H9 (cell line): ENCODE data around the gene TBCEL. TPM values are rescaled to one million over a fixed set of nuclear protein-coding genes. Genes with fewer than 3 reads are reported as not detected.

Experiments
- DNase-seq: peaks from one replicate; pipeline ENCODE4 v3.0.0-alpha.2; 2017
- H2AFZ ChIP-seq: one replicate; pipeline ENCODE4 v1.6.1; 2013; ENCODE audit warnings: mild to moderate bottlenecking, low read length, control low read depth, moderate library complexity
- H2AK5ac ChIP-seq: 2 replicates; pipeline ENCODE4 v1.6.1; 2013; ENCODE audit warnings: low read length, control low read depth, mixed read lengths; ENCODE audit not compliant: insufficient read length
- H2BK120ac ChIP-seq: one replicate; pipeline ENCODE4 v1.6.1; 2013; ENCODE audit warnings: low read depth, mild to moderate bottlenecking, low read length, control low read depth, inconsistent platforms; ENCODE audit not compliant: poor library complexity, severe bottlenecking
- H2BK12ac ChIP-seq: 2 replicates; pipeline ENCODE4 v1.6.1; 2013; ENCODE audit warnings: low read length, control low read depth, mixed read lengths, low read depth; ENCODE audit not compliant: insufficient read length
- H2BK15ac ChIP-seq: 2 replicates; pipeline ENCODE4 v1.6.1; 2013; ENCODE audit warnings: low read depth, low read length, control low read depth
- H2BK20ac ChIP-seq: one replicate; pipeline ENCODE4 v1.6.1; 2013; ENCODE audit warnings: low read depth, mild to moderate bottlenecking, low read length, control low read depth, inconsistent platforms; ENCODE audit not compliant: poor library complexity, severe bottlenecking
- H2BK5ac ChIP-seq: 2 replicates; pipeline ENCODE4 v1.6.1; 2013; ENCODE audit warnings: low read length, control low read depth, mixed read lengths; ENCODE audit not compliant: insufficient read length
- H3K14ac ChIP-seq: 2 replicates; pipeline ENCODE4 v1.6.1; 2013; ENCODE audit warnings: low read length, control low read depth; ENCODE audit not compliant: insufficient read depth
- H3K18ac ChIP-seq: 2 replicates; pipeline ENCODE4 v1.6.1; 2013; ENCODE audit warnings: low read depth, mild to moderate bottlenecking, mixed read lengths, low read length, control low read depth; ENCODE audit not compliant: insufficient read length
- H3K23ac ChIP-seq: 2 replicates; pipeline ENCODE4 v1.6.1; 2013; ENCODE audit warnings: low read length, control low read depth, mixed read lengths, low read depth; ENCODE audit not compliant: insufficient read length
- H3K23me2 ChIP-seq: 2 replicates; pipeline ENCODE4 v1.6.1; 2013; ENCODE audit warnings: low read depth, mild to moderate bottlenecking, mixed read lengths, low read length, control low read depth; ENCODE audit not compliant: insufficient read length, poor library complexity, severe bottlenecking
- H3K27ac ChIP-seq: 2 replicates; pipeline ENCODE4 v1.5.1; 2013; ENCODE audit warnings: low read length, control low read depth, mixed read lengths, low read depth; ENCODE audit not compliant: insufficient read length
- H3K27me3 ChIP-seq: 2 replicates; pipeline ENCODE4 v1.6.1; 2013; ENCODE audit warnings: low read length, control low read depth, inconsistent platforms; ENCODE audit not compliant: insufficient read depth
- H3K4ac ChIP-seq: 2 replicates; pipeline ENCODE4 v1.6.1; 2013; ENCODE audit warnings: low read depth, mild to moderate bottlenecking, control low read depth, inconsistent platforms, low read length, moderate library complexity
- H3K4me1 ChIP-seq: 2 replicates; pipeline ENCODE4 v1.6.1; 2013; ENCODE audit warnings: low read length, control low read depth, inconsistent platforms; ENCODE audit not compliant: insufficient read depth
- H3K4me2 ChIP-seq: 2 replicates; pipeline ENCODE4 v1.6.1; 2013; ENCODE audit warnings: low read length, control low read depth, mixed read lengths; ENCODE audit not compliant: insufficient read length, insufficient read depth
- H3K56ac ChIP-seq: 2 replicates; pipeline ENCODE4 v1.6.1; 2013; ENCODE audit warnings: low read depth, mild to moderate bottlenecking, mixed read lengths, low read length, control low read depth; ENCODE audit not compliant: insufficient read length
- H3K79me1 ChIP-seq: 2 replicates; pipeline ENCODE4 v1.6.1; 2013; ENCODE audit warnings: low read depth, mild to moderate bottlenecking, moderate library complexity, low read length, control low read depth, inconsistent platforms; ENCODE audit not compliant: insufficient read depth, poor library complexity, severe bottlenecking
- H3K79me2 ChIP-seq: 2 replicates; pipeline ENCODE4 v1.6.1; 2013; ENCODE audit warnings: low read length, control low read depth, inconsistent platforms; ENCODE audit not compliant: insufficient read depth
- H3K9ac ChIP-seq: 2 replicates; pipeline ENCODE4 v1.6.1; 2013; ENCODE audit warnings: low read length, control low read depth, mixed read lengths; ENCODE audit not compliant: insufficient read length; ENCODE audit errors: extremely low read depth
- H3K9me3 ChIP-seq: one replicate; pipeline ENCODE4 v1.6.1; 2013; ENCODE audit warnings: low read depth, low read length, inconsistent platforms; ENCODE audit not compliant: control insufficient read depth
- H3T11ph ChIP-seq: one replicate; pipeline ENCODE4 v1.6.1; 2013; ENCODE audit warnings: mild to moderate bottlenecking, low read length, control low read depth, inconsistent platforms
- H4K20me1 ChIP-seq: one replicate; pipeline ENCODE4 v1.6.1; 2013; ENCODE audit not compliant: control insufficient read depth, insufficient read length, insufficient read depth
- H4K5ac ChIP-seq: 2 replicates; pipeline ENCODE4 v1.6.1; 2013; ENCODE audit warnings: low read depth, mild to moderate bottlenecking, mixed read lengths, low read length, control low read depth; ENCODE audit not compliant: insufficient read length
- H4K8ac ChIP-seq: replicated peaks from 2 replicates; pipeline ENCODE4 v1.6.1; 2013; ENCODE audit warnings: low read length, control low read depth, mixed read lengths, low read depth; ENCODE audit not compliant: insufficient read length
- H4K91ac ChIP-seq: 2 replicates; pipeline ENCODE4 v1.6.1; 2013; ENCODE audit warnings: low read depth, mild to moderate bottlenecking, moderate library complexity, mixed read lengths, low read length, control low read depth; ENCODE audit not compliant: insufficient read length
- H3K27ac Mint-ChIP-seq, 3 experiments: 2 replicates in 2 of 3; 3 replicates in 1 of 3; pipeline ENCODE4 v1.8.0; 2020 to 2021; ENCODE audit warnings: mixed read lengths in 3 of 3, mild to moderate bottlenecking in 1 of 3, moderate library complexity in 1 of 3
- H3K27me3 Mint-ChIP-seq: 2 replicates; pipeline ENCODE4 v1.8.0; 2021; ENCODE audit warnings: low read depth, mild to moderate bottlenecking, moderate library complexity, mixed read lengths
- H3K36me3 Mint-ChIP-seq, 3 experiments: 2 replicates in 2 of 3; 3 replicates in 1 of 3; pipeline ENCODE4 v1.8.0; 2020 to 2021; ENCODE audit warnings: low read depth in 3 of 3, mixed read lengths in 3 of 3; ENCODE audit not compliant: insufficient read depth in 1 of 3
- H3K4me1 Mint-ChIP-seq, 2 experiments: 2 replicates each; pipeline ENCODE4 v1.8.0; 2020; ENCODE audit warnings: mixed read lengths in 2 of 2
- H3K4me3 Mint-ChIP-seq, 2 experiments: 2 replicates in 1 of 2; 3 replicates in 1 of 2; pipeline ENCODE4 v1.8.0; 2020 to 2021; ENCODE audit warnings: mild to moderate bottlenecking in 2 of 2, mixed read lengths in 2 of 2, moderate library complexity in 1 of 2
- H3K9me3 Mint-ChIP-seq, 2 experiments: 2 replicates in 1 of 2; 3 replicates in 1 of 2; pipeline ENCODE4 v1.8.0; 2020; ENCODE audit warnings: mild to moderate bottlenecking in 2 of 2, mixed read lengths in 2 of 2, moderate library complexity in 1 of 2
- CTCF ChIP-seq: fragments of 200-600 bp; sonication (generic); conservative IDR thresholded peaks from 3 replicates; pipeline ENCODE4 v1.8.0; 2021; ENCODE audit warnings: antibody characterized with exemption, mild to moderate bottlenecking
- WGBS: extraction: QIAGEN DNeasy Blood & Tissue Kit; methylation state at CpG from one replicate; pipeline ENCODE4 v1.1.7; 2013; ENCODE audit warnings: missing lambda C conversion rate, low lambda C conversion rate, mixed read lengths; ENCODE audit not compliant: insufficient read length; ENCODE audit errors: extremely low coverage; 5-methylcytosine and 5-hydroxymethylcytosine counted together
- total RNA-seq: library from RNA; stranded (reverse); gene quantifications from 2 replicates; pipeline ENCODE4 v1.2.1, GENCODE V29; 2021

TBCEL gene
- total RNA-seq, 1 experiment from 2014 or later = 17.3 TPM

- Histone ChIP-seq H4K8ac (no peak overlapping the region), H3K79me1 (no peaks in the 10 kb centered on the region), H3K9ac (no peak overlapping the region), H3K14ac (no peak overlapping the region), H2BK5ac (no peak overlapping the region), H3K4me2 (no peak overlapping the region), H3T11ph (no peak overlapping the region), H3K4ac (no peak overlapping the region), H3K56ac (no peak overlapping the region), H2AK5ac (no peak overlapping the region), H3K27me3 (no peaks in the 10 kb centered on the region), H2BK20ac (no peak overlapping the region), H4K5ac (no peak overlapping the region), H3K9me3 (no peaks in the 10 kb centered on the region), H2BK12ac (no peak overlapping the region), H2BK120ac (no peak overlapping the region), H4K20me1 (no peaks in the 10 kb centered on the region), H2AFZ (no peak overlapping the region), H3K27ac (no peak overlapping the region), H4K91ac (no peak overlapping the region), H2BK15ac (no peak overlapping the region), H3K4me1 (no peaks in the 10 kb centered on the region), H3K23ac (no peak overlapping the region), H3K79me2 (no peaks in the 10 kb centered on the region), H3K18ac (no peak overlapping the region), H3K23me2 (no peaks in the 10 kb centered on the region)
- peaks cover 1% of the 10 kb centered on the region; the same call in 1 of the 2 replicates for H3K27me3 Mint-ChIP-seq
- H3K27ac Mint-ChIP-seq = no peak overlapping the region
- 0 out of 7 replicates have a peak, but pooled peaks cover 0 to 5% (median 0%) of the 10 kb centered on the region in 3 experiments for H3K36me3 Mint-ChIP-seq
- H3K4me1 Mint-ChIP-seq = no peaks in the 10 kb centered on the region
- TF ChIP-seq CTCF = no peak; the same call in 2 of the 3 replicates
- H3K4me3 Mint-ChIP-seq = no peak overlapping the region
- H3K9me3 Mint-ChIP-seq = no peaks in the 10 kb centered on the region
- no peak for DNase-seq
- WGBS = no CpG with 5 or more reads among the region's 13 CpGs
Measured at GRCh38 chr11:121132211-121132976, 108.5 kb downstream of the TBCEL start.
